GM12874 (cell line): ENCODE data around the gene CDH13.

Experiments used
- CTCF ChIP-seq: IDR thresholded peaks from 2 replicates; pipeline ENCODE4 v1.5.1; 2011; ENCODE audit warnings: low read depth, mild to moderate bottlenecking, control low read depth, low read length, moderate library complexity; ENCODE audit not compliant: insufficient read depth

The CDH13 gene

GRCh38 chr16:83298541-83298940 is 671.8 kb downstream of the CDH13 start:
- TF ChIP-seq CTCF = no peak

DNA sequence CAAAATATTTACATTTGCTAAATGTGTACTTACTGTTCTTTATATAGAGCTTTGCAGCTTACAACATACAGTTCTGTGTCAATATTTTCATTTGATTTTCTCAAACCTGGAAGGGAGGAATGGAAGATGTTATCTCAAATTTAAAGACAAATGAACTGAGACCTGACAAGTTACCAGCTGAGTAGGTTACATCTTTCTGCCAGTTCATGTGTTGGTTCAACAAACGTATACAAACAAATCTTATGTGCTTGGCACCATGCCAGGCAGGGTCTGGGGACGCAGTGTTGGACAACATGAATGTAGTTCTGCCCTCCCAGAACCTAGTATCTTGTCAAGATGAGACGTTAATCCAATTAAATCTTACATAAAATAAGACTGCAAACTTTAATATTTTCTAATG is 673.6 kb downstream of the CDH13 start:
- no peak for TF ChIP-seq CTCF

- no peak for TF ChIP-seq CTCF
These were observed 675.2 kb downstream of the CDH13 start for GRCh38 chr16:83301971-83302370.

DNA sequence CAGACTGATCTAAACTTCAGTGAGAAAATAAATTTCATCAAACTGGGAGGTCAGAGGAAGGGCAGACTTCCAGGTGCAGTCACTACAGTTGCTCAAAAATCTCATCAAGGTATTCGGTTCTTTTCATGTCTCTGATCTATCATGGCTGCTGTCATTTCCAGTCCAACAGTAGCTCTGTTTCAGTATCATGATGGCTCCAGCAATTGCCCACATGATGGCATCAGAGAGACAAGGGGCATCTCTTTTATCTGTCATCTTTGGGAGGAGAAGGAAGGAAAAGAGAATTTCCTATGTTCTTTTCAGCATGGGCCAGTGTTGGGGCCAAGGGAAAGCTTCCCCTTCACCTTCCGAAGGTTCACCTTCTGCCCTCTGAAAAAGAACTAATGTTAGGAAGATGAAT is 676.1 kb downstream of the CDH13 start:
- no peak for TF ChIP-seq CTCF

GRCh38 chr16:83305092-83305491 is 678.3 kb downstream of the CDH13 start:
- no peak for TF ChIP-seq CTCF

DNA sequence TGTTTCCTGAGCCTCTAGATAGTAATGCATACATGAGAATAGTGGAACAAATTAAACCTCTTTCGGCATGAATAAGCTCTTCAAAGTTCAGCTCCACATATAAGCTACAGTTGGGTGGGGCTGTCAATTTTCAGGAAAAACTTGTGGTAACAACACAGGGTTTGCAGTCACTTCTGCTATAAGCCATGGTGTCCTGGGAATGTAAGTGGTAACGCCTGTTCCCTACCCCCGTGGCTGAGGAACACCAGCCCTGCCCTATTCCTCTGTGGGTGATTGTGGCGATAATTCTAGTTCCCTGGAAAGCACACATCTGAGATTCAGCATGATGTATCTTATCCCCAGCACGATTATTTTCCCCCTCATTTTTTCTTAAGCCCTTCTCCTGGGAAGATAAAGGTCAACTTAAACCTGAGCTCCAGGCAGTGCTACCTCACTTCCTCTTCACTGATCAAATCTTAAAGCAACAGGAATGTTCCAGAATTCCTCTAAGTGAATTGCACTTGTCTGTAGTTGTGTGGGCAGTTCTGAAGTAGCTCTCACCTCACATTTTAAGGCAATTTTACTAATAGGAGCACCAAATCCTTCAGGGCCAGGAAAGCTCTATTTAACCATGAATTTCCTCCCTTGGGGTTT is 680.3 kb downstream of the CDH13 start:
- TF ChIP-seq CTCF = no peak

DNA sequence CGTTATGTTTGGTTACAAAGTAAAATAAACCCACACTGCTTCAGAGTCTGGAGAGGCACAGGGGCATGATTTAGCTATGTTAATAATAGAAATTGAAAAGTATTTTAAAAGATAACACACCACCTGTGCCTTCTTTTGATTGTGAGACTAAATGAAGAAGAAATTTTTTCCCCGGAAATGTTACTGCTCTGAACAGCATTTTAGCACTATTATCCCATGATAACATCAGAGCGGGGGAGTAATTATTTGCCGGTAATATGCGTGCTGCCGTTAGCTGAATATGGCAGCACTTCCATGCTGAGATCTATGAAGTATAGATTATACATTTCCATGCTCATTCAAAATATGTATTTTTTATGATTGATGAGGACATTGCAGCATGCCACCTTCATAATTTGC is 680.8 kb downstream of the CDH13 start:
- no peak for TF ChIP-seq CTCF
